ENCODE results near the gene RBMXL3. TPM values are rescaled to one million over a fixed set of nuclear protein-coding genes. Genes with fewer than 3 reads are reported as not detected.

RBMXL3 gene
- total RNA-seq, 2 experiments from 2014 or later: not detected

DNA sequence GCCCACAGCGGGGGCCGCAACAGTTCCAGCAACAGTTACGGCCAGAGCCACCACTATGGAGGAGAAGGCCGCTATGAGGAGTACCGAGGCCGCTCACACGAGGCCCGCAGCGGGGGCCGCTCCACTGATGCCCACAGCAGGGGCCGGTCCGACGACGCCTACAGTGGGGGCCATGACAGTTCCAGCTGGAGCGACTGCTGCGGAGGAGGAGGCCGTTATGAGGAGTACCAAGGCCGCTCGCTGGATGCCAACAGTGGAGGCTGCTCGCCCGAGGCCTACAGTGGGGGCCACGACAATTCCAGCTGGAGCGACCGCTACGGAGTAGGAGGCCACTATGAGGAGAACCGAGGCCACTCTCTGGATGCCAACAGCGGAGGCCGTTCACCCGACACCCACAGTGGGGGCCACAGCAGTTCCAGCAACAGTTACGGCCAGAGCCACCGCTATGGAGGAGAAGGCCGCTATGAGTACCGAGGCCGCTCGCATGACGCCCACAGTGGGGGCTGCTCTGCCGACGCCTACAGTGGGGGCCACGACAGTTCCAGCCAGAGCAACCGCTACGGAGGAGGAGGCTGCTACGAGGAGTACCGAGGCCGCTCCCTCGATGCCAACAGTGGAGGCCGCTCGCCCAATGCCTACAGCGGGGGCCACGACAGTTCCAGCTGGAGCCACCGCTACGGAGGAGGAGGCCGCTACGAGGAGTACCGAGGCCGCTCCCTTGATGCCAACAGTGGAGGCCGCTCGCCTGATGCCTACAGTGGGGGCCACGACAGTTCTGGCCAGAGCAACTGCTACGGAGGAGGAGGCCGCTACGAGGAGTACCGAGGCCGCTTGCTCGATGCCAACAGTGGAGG lies 1.7 kb downstream of the RBMXL3 start:
- H2AFZ ChIP-seq (ENCODE audit: low read length): no peak overlapping the region
- TF ChIP-seq, protein P1, sequence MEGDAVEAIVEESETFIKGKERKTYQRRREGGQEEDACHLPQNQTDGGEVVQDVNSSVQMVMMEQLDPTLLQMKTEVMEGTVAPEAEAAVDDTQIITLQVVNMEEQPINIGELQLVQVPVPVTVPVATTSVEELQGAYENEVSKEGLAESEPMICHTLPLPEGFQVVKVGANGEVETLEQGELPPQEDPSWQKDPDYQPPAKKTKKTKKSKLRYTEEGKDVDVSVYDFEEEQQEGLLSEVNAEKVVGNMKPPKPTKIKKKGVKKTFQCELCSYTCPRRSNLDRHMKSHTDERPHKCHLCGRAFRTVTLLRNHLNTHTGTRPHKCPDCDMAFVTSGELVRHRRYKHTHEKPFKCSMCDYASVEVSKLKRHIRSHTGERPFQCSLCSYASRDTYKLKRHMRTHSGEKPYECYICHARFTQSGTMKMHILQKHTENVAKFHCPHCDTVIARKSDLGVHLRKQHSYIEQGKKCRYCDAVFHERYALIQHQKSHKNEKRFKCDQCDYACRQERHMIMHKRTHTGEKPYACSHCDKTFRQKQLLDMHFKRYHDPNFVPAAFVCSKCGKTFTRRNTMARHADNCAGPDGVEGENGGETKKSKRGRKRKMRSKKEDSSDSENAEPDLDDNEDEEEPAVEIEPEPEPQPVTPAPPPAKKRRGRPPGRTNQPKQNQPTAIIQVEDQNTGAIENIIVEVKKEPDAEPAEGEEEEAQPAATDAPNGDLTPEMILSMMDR (conservative IDR thresholded peaks at IDR 0.05; ENCODE audit: low read length): no peak
- no peak for TF ChIP-seq EZH2phosphoT487 (IDR thresholded peaks at IDR 0.05; ENCODE audit: borderline replicate concordance, low read depth, low read length)
- H3K9me3 ChIP-seq (ENCODE audit: low read length): no peaks in the 10 kb centered on the region
- H3K27ac ChIP-seq (ENCODE audit: low read depth, low read length, poor library complexity, severe bottlenecking): no peak overlapping the region
- no peaks in the 10 kb centered on the region for H4K20me1 ChIP-seq (ENCODE audit: insufficient read depth, low read length)
- no peaks in the 10 kb centered on the region for H3K79me2 ChIP-seq (ENCODE audit: insufficient read depth, low read depth, low read length)
- DNase-seq (ENCODE audit: low spot score): no peak
- BruUV-seq (replicated peaks): no TSS peak
- no peaks in the 10 kb centered on the region for H3K4me1 ChIP-seq (ENCODE audit: insufficient read depth, low read length, poor library complexity, severe bottlenecking)
- no peak overlapping the region for H3K4me2 ChIP-seq (ENCODE audit: low read length)
- intact Hi-C loops (cut with micrococcal nuclease; ENCODE audit: unreplicated experiment): no loop called here
- H3K9me2 ChIP-seq (ENCODE audit: insufficient read depth, low read length): no peaks in the 10 kb centered on the region
- ChIA-PET CTCF (ENCODE audit: unreplicated experiment) (no interaction called here), POLR2A (no interaction called here)
- no peak overlapping the region for H3K4me3 ChIP-seq (ENCODE audit: low read depth, low read length, poor library complexity, severe bottlenecking)
- no peaks in the 10 kb centered on the region for H3K36me3 ChIP-seq (ENCODE audit: insufficient read depth, low read length)

DNA sequence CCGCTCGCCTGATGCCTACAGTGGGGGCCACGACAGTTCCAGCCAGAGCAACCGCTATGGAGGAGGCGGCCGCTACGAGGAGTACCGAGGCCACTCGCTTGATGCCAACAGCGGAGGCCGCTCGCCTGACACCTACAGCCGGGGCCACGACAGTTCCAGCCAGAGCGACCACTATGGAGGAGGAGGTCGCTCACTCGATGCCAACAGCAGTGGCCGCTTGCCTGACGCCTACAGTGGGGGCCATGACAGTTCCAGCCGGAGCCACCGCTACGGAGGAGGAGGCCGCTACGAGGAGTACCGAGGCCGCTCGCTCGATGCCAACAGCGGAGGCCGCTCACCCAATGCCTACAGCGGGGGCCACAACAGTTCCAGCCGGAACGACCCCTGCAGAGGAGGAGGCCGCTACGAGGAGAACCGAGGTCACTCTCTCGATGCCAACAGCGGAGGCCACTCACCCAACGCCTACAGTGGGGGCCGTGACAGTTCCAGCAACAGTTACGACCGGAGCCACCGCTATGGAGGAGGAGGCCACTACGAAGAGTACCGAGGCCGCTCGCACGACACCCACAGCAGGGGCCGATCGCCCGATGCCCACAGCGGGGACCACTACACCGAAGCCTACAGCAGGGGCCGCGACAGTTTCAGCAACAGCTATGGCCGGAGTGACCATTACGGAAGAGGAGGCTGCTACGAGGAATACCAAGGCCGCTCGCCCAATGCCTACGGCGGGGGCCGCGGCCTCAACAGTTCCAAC lies 2.5 kb downstream of the RBMXL3 start:
- Histone ChIP-seq H3K27ac (ENCODE audit: low read depth, low read length, poor library complexity, severe bottlenecking) (no peak overlapping the region), H2AFZ (ENCODE audit: low read length) (no peak overlapping the region), H3K4me3 (ENCODE audit: low read depth, low read length, poor library complexity, severe bottlenecking) (no peak overlapping the region), H4K20me1 (ENCODE audit: insufficient read depth, low read length) (no peaks in the 10 kb centered on the region), H3K9me2 (ENCODE audit: insufficient read depth, low read length) (no peaks in the 10 kb centered on the region), H3K4me2 (ENCODE audit: low read length) (no peak overlapping the region), H3K9me3 (ENCODE audit: low read length) (no peaks in the 10 kb centered on the region), H3K79me2 (ENCODE audit: insufficient read depth, low read depth, low read length) (no peaks in the 10 kb centered on the region), H3K4me1 (ENCODE audit: insufficient read depth, low read length, poor library complexity, severe bottlenecking) (no peaks in the 10 kb centered on the region), H3K36me3 (ENCODE audit: insufficient read depth, low read length) (no peaks in the 10 kb centered on the region)
- no TSS peak for BruUV-seq (replicated peaks)
- intact Hi-C loops (cut with micrococcal nuclease; ENCODE audit: unreplicated experiment): no loop called here
- ChIA-PET CTCF (ENCODE audit: unreplicated experiment) (no interaction called here), POLR2A (no interaction called here)
- no peak for TF ChIP-seq EZH2phosphoT487 (IDR thresholded peaks at IDR 0.05; ENCODE audit: borderline replicate concordance, low read depth, low read length)
- TF ChIP-seq, protein P1 (conservative IDR thresholded peaks at IDR 0.05; ENCODE audit: low read length): no peak
- DNase-seq (ENCODE audit: low spot score): no peak

All from OCI-LY7 (cell line).